Measurements from ENCODE around the gene CCDC24. TPM values are rescaled to one million over a fixed set of nuclear protein-coding genes. Genes with fewer than 3 reads are reported as not detected.

The CCDC24 gene
- total and polyA plus RNA-seq, 9 of the 15 experiments (the other 6 are each of a cell fraction or from before 2014, with no cell fraction given), result 0.31 to 4.5 (median 1.5) TPM

DNA sequence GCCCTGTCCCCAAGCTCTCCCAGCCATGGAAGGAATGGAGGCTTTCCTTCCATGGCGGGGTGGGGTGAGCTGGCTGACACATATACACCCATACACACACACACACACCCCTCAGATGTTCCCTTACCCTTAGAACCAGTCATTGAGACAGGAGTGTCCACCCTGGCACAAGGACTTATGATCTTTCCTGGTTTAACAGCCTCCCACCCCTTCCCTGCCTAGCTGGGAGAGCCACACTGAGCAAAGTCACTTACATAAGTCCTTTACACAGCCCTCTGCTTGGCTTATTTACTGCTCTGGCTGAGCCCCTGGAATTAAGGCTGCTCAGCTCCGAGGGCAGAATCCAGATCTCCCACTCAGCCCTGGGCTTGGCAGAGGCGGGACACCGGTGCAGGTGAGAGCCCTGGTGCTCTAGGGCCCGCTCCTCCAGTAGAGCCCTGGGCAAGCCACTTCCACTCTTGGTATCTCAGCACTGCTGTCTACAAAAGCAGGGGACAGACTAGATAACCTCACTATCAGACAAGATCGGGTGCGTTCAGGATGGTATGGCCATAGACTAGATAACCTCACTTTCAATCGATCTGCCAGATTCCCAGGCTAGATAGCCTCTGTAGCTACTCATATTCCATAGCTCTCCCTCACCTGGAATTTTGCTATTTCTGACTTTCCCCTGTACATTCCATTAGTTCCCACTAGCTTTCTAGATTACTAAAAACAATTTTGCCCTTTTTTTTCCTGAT lies 23.1 kb downstream of the CCDC24 start:
- in situ Hi-C loops (cut with MboI) (no loop called here), intact Hi-C loops (cut with micrococcal nuclease) (no loop called here)
- no peaks in the 10 kb centered on the region for H3K9me3 ChIP-seq (replicated peaks; ENCODE audit: control insufficient read depth, insufficient read depth, low read depth, low read length)
- ChIA-PET CTCF (ENCODE audit: low intra/inter-chr PET ratio) (interaction anchor here (1.1 kb wide), 1 partner anchor 22 kb away, joined by 3 read pairs; no protein-coding TSS in a partner anchor), POLR2A (interaction anchor here (0.7 to 3.9 kb wide), 8 partner anchors 9 to 34 kb away, joined by 4 to 29 read pairs (median 6); partner anchors contain the start of gene SLC6A9)
- H3K4me3 ChIP-seq, result no peak overlapping the region
- peak; percentile 58 for FAIRE-seq
- no peaks in the 10 kb centered on the region for H3K27me3 ChIP-seq (ENCODE audit: control insufficient read depth in 2 of 2, insufficient read depth in 2 of 2, low read length in 2 of 2)
- 0 out of 2 replicates have a peak overlapping the region, but pooled peaks have one; percentile 5 for H3K4me2 ChIP-seq (ENCODE audit: insufficient read depth, low read length)
- no peaks in the 10 kb centered on the region; the same call in 1 of the 2 replicates for H4K20me1 ChIP-seq (replicated peaks; ENCODE audit: control insufficient read depth, insufficient read depth, low read length)
- no peak overlapping the region for H2AFZ ChIP-seq (ENCODE audit: low read depth, low read length)
- BruUV-seq (replicated peaks), result no TSS peak
- H3K9ac ChIP-seq (ENCODE audit: insufficient read depth in 1 of 2, low read depth in 2 of 2, low read length in 2 of 2), result peak overlapping the region in 1 of 2 experiments; percentile 84; a peak in 2 of 4 replicates
- no peak overlapping the region for H3K27ac ChIP-seq (ENCODE audit: extremely low read depth, low read depth, low read length)
- peak; percentile 25 for ATAC-seq
- no peak for DNase-seq (ENCODE audit: extremely low read depth in 1 of 4, low spot score in 3 of 4)
- H3K9me1 ChIP-seq (ENCODE audit: control insufficient read depth, insufficient read depth, low read length), result no peaks in the 10 kb centered on the region
- peaks cover 6 to 49% of the 10 kb centered on the region in 2 experiments; a peak in 4 of 5 replicates for H3K4me1 ChIP-seq (replicated peaks in 1 of 2; ENCODE audit: control insufficient read depth in 2 of 2, insufficient read depth in 2 of 2, low read length in 2 of 2)
- WGBS (ENCODE audit: insufficient coverage, low coverage, missing lambda C conversion rate), result 17% methylated on average over 8 of the region's 8 CpGs
- no peaks in the 10 kb centered on the region for H3K36me3 ChIP-seq (ENCODE audit: control insufficient read depth, insufficient read depth, low read length)
- H3K79me2 ChIP-seq (ENCODE audit: control insufficient read depth, insufficient read depth, low read length), result no peaks in the 10 kb centered on the region
- TF ChIP-seq SAFB2 (IDR thresholded peaks at IDR 0.05; ENCODE audit: borderline replicate concordance, low read depth, low read length, severe bottlenecking) (no peak), ZNF282 (CRISPR knock-in tag; IDR thresholded peaks at IDR 0.05) (no peak), HDAC8 (tag; IDR thresholded peaks at IDR 0.05) (no peak), ZNF184 (CRISPR knock-in tag; IDR thresholded peaks at IDR 0.05) (no peak), SMARCA4 (IDR thresholded peaks at IDR 0.05) (no peak), MED1 (CRISPR knock-in tag; IDR thresholded peaks at IDR 0.05; ENCODE audit: borderline replicate concordance) (no peak), ARID1B (IDR thresholded peaks at IDR 0.05) (peak; percentile 61), CHD1 (IDR thresholded peaks at IDR 0.05; ENCODE audit: low read length) (no peak), CBFA2T3 (IDR thresholded peaks at IDR 0.05) (peak; percentile 67), TCFL5 (CRISPR knock-in tag; conservative IDR thresholded peaks at IDR 0.05) (no peak), CCNT2 (IDR thresholded peaks at IDR 0.05; ENCODE audit: borderline replicate concordance, extremely low read depth, insufficient read length, low read depth, low read length) (peak; percentile 45), GABPB2 (CRISPR knock-in tag; conservative IDR thresholded peaks at IDR 0.05) (no peak), MAFK (IDR thresholded peaks at IDR 0.05; ENCODE audit: low read length) (no peak), CBFA2T2 (conservative IDR thresholded peaks at IDR 0.05) (peak; percentile 47), ZBED1 (IDR thresholded peaks at IDR 0.05) (no peak), ZNF408 (CRISPR knock-in tag; IDR thresholded peaks at IDR 0.05; ENCODE audit: low read depth) (no peak), PURB (CRISPR knock-in tag; IDR thresholded peaks at IDR 0.05; ENCODE audit: low read depth) (no peak), ZNF133 (CRISPR knock-in tag; IDR thresholded peaks at IDR 0.05) (no peak), ZFPM2 (CRISPR knock-in tag; IDR thresholded peaks at IDR 0.05) (no peak), TEAD4 (IDR thresholded peaks at IDR 0.05; ENCODE audit: low read length) (peak; percentile 57), TEAD4 (CRISPR knock-in tag; IDR thresholded peaks at IDR 0.05; ENCODE audit: borderline replicate concordance) (no peak), SIN3B (IDR thresholded peaks at IDR 0.05; ENCODE audit: low read depth) (no peak), HDAC2 (IDR thresholded peaks at IDR 0.05) (no peak), MECOM (CRISPR knock-in tag; IDR thresholded peaks at IDR 0.05) (0 out of 2 replicates have a peak, but pooled peaks have one; percentile 57), ZNF445 (CRISPR knock-in tag; IDR thresholded peaks at IDR 0.05; ENCODE audit: low read depth) (no peak)
- TF ChIP-seq, protein P1, sequence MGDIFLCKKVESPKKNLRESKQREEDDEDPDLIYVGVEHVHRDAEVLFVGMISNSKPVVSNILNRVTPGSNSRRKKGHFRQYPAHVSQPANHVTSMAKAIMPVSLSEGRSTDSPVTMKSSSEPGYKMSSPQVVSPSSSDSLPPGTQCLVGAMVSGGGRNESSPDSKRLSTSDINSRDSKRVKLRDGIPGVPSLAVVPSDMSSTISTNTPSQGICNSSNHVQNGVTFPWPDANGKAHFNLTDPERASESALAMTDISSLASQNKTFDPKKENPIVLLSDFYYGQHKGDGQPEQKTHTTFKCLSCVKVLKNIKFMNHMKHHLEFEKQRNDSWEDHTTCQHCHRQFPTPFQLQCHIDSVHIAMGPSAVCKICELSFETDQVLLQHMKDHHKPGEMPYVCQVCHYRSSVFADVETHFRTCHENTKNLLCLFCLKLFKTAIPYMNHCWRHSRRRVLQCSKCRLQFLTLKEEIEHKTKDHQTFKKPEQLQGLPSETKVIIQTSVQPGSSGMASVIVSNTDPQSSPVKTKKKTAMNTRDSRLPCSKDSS (IDR thresholded peaks at IDR 0.05; ENCODE audit: low read depth, partially characterized antibody), result no peak
